GM19452 (cell line): ENCODE data around the gene IQCC.

Experiments
- ATAC-seq: cut with Tn5 transposase; IDR thresholded peaks from one replicate; pipeline ENCODE4 v1.9.1; 2021; ENCODE audit not compliant: unreplicated experiment

IQCC gene

DNA sequence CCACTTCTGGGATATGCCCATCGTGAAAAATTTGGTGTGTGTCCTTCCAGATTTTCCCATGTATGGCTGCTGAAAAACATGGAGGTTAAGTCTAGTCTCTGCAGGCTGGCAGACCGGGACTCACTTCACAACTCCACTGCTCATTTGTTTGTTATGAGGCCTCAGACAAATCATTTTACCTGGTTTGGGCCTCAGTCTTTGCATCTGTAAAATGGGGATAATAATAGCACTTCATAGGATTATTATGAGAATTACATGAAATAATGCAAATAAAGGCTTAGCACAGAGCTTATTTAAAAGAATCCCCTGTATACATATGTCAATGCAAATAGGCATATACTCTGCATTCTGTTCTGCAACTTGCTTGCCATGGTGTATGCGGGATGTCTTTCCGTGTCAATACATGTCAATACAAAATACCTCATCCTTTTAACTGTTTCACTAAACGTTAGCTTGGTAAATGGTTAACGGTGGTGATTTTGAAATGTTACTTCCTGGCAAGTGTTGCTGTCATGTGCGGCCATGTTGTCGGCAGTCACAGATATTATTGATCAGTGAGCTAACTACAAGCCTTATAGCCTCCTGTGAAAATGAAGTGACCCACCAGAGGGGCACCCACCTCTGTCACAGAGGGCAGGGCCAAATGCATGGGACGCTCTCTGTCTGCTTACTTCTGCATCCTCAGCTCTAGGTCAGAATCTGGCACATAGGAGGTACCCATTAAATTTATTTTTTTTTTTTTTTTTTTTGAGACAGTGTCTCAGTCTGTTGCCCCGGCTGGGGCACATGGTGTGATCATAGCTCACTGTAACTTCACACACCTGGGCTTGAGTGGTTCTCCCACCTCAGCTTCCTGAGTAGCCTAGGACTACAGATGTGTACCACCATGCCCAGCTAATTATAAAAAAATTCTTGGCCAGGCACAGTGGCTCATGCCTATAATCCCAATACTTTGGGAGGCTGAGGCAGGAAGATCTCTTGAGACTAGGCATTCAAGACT, 49.9 kb downstream of the IQCC start:
- ATAC-seq: no peak

DNA sequence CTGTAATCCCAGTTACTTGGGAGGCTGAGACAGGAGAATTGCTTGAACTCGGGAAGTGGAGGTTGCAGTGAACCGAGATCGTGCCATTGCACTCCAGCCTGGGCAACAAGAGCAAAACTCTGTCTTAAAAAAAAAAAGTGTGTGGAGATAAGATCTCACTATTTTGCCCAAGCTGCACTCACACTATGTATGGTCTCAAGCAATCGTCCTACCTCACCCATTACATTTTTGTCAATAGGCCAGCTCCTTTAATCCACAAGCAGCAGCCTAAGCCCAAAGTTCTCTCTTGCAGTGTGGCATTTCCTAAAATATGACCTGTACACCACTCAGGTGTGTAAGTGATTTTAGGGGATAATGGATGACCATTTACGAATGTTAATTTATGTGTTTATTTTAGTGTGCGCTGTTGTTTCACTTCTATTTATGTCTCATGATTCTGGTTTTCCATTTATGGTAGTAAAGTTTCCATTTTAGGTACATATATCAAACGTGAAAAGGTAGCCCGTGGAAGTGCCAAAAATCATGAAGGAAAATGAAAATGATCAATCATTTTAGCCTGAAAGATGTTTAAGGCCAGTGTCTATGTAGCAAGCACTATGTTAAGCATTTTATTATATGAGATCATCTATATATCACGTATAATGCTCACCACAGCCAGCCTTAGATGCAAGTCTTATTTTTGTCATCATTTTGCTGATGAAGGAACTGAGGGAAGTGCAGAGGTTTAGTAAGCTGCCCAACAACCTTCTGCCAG, 51.2 kb downstream of the IQCC start:
- no peak for ATAC-seq

DNA sequence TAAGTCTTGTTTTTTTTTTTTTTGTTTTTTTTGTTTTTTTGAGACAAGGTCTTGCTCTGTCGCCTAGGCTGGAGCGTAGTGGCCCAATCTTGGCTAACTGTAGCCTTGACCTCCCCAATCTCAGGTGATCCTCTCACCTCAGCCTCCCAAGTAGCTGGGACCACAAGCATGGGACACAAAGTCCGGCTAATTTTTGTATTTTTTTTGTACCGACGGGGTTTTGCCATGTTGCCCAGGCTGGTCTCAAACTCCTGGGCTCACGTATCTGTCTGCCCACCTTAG, 51.7 kb downstream of the IQCC start:
- ATAC-seq: no peak
